MM.1S (cell line): ENCODE measurements around the gene TELO2.

ENCODE experiments used
- DNase-seq: peaks from one replicate; pipeline ENCODE4 v3.0.0-alpha.2; 2015
- H2AFZ ChIP-seq: fragments of 300-600 bp; sonication (generic); 2 replicates; pipeline ENCODE4 v1.6.0; 2016; ENCODE audit warnings: antibody characterized with exemption, low read length
- H3F3A ChIP-seq: fragments of 300-600 bp; sonication (generic); 2 replicates; pipeline ENCODE4 v1.6.1; 2016; ENCODE audit warnings: mild to moderate bottlenecking, antibody characterized with exemption, low read length, moderate library complexity, mixed read lengths; ENCODE audit not compliant: insufficient read depth
- H3K27ac ChIP-seq: fragments of 300-600 bp; sonication (generic); 2 replicates; pipeline ENCODE4 v1.5.1; 2016; ENCODE audit warnings: mild to moderate bottlenecking, low read length
- H3K27me3 ChIP-seq: fragments of 300-600 bp; sonication (generic); replicated peaks from 2 replicates; pipeline ENCODE4 v1.6.0; 2016; ENCODE audit warnings: low read length; ENCODE audit not compliant: insufficient read depth
- H3K36me3 ChIP-seq: fragments of 300-600 bp; sonication (generic); replicated peaks from 2 replicates; pipeline ENCODE4 v1.6.1; 2016; ENCODE audit warnings: mild to moderate bottlenecking, low read length, mixed read lengths; ENCODE audit not compliant: insufficient read depth
- H3K4me1 ChIP-seq: fragments of 300-600 bp; sonication (generic); 2 replicates; pipeline ENCODE4 v1.6.1; 2016; ENCODE audit warnings: low read length, mixed read lengths
- H3K4me2 ChIP-seq: fragments of 300-600 bp; sonication (generic); 2 replicates; pipeline ENCODE4 v1.6.0; 2016; ENCODE audit warnings: low read depth, low read length
- H3K4me3 ChIP-seq: fragments of 300-600 bp; sonication (generic); 2 replicates; pipeline ENCODE4 v1.5.1; 2016; ENCODE audit warnings: low read length, mixed read lengths
- H3K79me2 ChIP-seq: fragments of 300-600 bp; sonication (generic); 2 replicates; pipeline ENCODE4 v1.6.1; 2016; ENCODE audit warnings: mixed run types, low read length, mixed read lengths
- H3K9ac ChIP-seq: fragments of 300-600 bp; sonication (generic); 2 replicates; pipeline ENCODE4 v1.6.1; 2016; ENCODE audit warnings: low read length, mixed read lengths
- H3K9me2 ChIP-seq: fragments of 300-600 bp; sonication (generic); replicated peaks from 2 replicates; pipeline ENCODE4 v1.6.1; 2016; ENCODE audit warnings: mild to moderate bottlenecking, low read length, mixed read lengths; ENCODE audit not compliant: insufficient read depth
- H3K9me3 ChIP-seq: fragments of 300-600 bp; sonication (generic); replicated peaks from 2 replicates; pipeline ENCODE4 v1.6.1; 2016; ENCODE audit warnings: mild to moderate bottlenecking, low read length, mixed read lengths; ENCODE audit not compliant: insufficient read depth
- H4K20me1 ChIP-seq: fragments of 300-600 bp; sonication (generic); 2 replicates; pipeline ENCODE4 v1.6.1; 2016; ENCODE audit warnings: mild to moderate bottlenecking, low read length, moderate library complexity, mixed read lengths; ENCODE audit not compliant: insufficient read depth
- CTCF ChIP-seq: fragments of 300-600 bp; sonication (generic); IDR thresholded peaks from 2 replicates; pipeline ENCODE4 v1.5.1; 2016; ENCODE audit warnings: antibody characterized with exemption, low read length, mixed read lengths
- EZH2 ChIP-seq: fragments of 300-600 bp; sonication (generic); optimal IDR thresholded peaks from 2 replicates; pipeline ENCODE3; 2017; ENCODE audit warnings: low read depth, mild to moderate bottlenecking, antibody characterized with exemption, low read length, mixed read lengths
- EZH2phosphoT487 ChIP-seq: fragments of 300-600 bp; sonication (generic); IDR thresholded peaks from 2 replicates; pipeline ENCODE4 v1.6.1; 2018; ENCODE audit warnings: antibody characterized with exemption, low read length

TELO2 gene

GRCh38 chr16:1481906-1482835 is 11.0 kb upstream of the TELO2 start:
- Histone ChIP-seq H3K9me3 (no peaks in the 10 kb centered on the region), H3F3A (no peaks in the 10 kb centered on the region), H3K27ac (no peak overlapping the region), H3K4me2 (no peak overlapping the region), H3K4me1 (no peaks in the 10 kb centered on the region), H3K79me2 (no peaks in the 10 kb centered on the region), H3K27me3 (peaks cover 52% of the 10 kb centered on the region), H3K9ac (no peak overlapping the region), H4K20me1 (no peaks in the 10 kb centered on the region), H3K9me2 (no peaks in the 10 kb centered on the region), H2AFZ (no peak overlapping the region), H3K36me3 (no peaks in the 10 kb centered on the region), H3K4me3 (no peak overlapping the region)
- TF ChIP-seq EZH2phosphoT487 (no peak), EZH2 (no peak), CTCF (no peak)
- no peak for DNase-seq

DNA sequence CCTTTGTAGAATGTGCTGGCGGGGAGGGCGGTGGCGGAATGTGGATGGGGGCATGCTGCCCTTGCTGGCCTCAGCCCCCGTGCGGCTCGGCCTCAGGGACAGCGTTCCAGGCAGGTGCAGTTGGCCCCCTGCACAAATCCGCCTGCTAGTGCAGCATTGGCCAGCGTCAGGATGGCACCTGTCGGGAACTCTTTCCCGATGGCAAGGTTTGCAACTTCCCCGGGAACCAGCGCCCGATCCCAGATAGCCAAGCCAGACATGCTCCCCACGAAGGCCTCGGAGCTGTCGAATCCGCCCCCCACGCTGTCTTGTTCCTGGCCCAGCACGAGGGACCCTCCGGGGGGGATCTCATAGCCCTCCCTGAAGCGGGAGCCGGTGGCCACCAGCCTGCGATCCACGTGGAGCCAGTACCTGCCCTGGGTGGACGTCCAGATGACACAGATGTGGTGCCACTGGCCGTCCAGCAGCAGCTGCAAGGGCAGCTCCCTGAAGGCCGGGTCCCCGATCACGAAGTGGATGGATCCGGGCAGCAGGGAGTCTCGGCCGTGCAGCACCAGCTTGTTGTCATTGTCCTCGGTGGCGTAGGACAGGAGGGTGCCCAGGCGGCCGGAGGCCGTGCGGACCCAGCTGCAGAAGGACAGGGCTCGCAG is 7.2 kb upstream of the TELO2 start:
- Histone ChIP-seq H4K20me1 (no peaks in the 10 kb centered on the region), H3K36me3 (no peaks in the 10 kb centered on the region), H3K79me2 (no peaks in the 10 kb centered on the region), H3K9me3 (no peaks in the 10 kb centered on the region), H3K9me2 (no peaks in the 10 kb centered on the region), H3K27me3 (peaks cover 79% of the 10 kb centered on the region), H3K4me1 (no peaks in the 10 kb centered on the region), H3K4me3 (no peak overlapping the region), H3K4me2 (no peak overlapping the region), H3K9ac (no peak overlapping the region), H3K27ac (no peak overlapping the region), H3F3A (no peaks in the 10 kb centered on the region), H2AFZ (no peak overlapping the region)
- DNase-seq: no peak
- TF ChIP-seq CTCF (no peak), EZH2 (no peak), EZH2phosphoT487 (no peak)

DNA sequence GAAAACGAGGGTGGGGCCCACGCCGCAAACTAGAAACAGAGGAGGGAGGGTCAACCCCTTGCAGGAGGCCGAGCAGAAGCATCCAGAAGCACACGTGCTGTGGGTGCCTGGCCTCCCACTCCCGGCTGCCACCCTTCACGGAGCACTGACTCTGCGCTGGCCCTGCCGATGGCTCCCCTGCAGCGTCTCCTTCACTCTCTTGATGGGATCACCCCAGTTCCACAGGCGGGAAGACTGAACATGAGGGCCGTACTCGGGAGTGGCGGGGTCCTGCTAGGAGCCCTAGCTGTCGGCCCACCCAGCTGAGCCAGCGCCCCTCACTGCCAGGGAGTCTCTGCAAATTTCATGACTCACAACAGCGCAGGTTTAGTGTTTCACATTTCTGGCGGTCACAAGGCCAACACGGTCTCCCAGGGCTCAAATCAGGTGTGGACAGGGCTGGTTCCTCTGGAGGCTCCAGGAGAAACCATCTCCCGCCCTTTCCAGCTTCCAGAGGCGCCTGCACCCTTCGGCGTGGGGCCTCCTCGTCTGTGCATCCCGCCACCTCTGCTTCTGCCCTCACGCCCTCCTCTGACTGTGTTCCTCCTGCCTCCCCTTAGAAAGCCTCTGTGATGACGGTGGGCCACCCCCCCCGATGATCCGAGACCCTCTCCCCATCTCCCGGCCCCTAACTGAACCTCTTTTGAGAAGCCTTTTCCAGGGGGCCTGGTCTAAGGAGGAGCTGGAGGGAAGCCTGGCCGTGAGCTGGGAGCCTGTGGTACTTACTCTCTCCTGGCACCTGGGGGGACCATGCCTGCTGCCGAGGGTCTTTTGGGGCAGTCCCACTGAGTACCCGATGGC is 6.4 kb upstream of the TELO2 start:
- no peaks in the 10 kb centered on the region for H3K36me3 ChIP-seq
- H3K4me3 ChIP-seq: no peak overlapping the region
- no peaks in the 10 kb centered on the region for H3K79me2 ChIP-seq
- H3K27ac ChIP-seq: no peak overlapping the region
- DNase-seq: no peak
- H3K9me2 ChIP-seq: no peaks in the 10 kb centered on the region
- H3K4me2 ChIP-seq: no peak overlapping the region
- no peak overlapping the region for H2AFZ ChIP-seq
- no peaks in the 10 kb centered on the region for H3F3A ChIP-seq
- H3K9ac ChIP-seq: no peak overlapping the region
- H3K4me1 ChIP-seq: no peaks in the 10 kb centered on the region
- no peak for TF ChIP-seq EZH2
- TF ChIP-seq EZH2phosphoT487: no peak
- TF ChIP-seq CTCF: no peak
- H3K9me3 ChIP-seq: no peaks in the 10 kb centered on the region
- no peaks in the 10 kb centered on the region for H4K20me1 ChIP-seq
- H3K27me3 ChIP-seq: peaks cover 76% of the 10 kb centered on the region
